H9 (cell line): Measurements from ENCODE around the gene ITPR2. TPM values are rescaled to one million over a fixed set of nuclear protein-coding genes. Genes with fewer than 3 reads are reported as not detected.

Source experiments
- DNase-seq: peaks from one replicate; pipeline ENCODE4 v3.0.0-alpha.2; 2017
- H2AFZ ChIP-seq: one replicate; pipeline ENCODE4 v1.6.1; 2013; ENCODE audit warnings: mild to moderate bottlenecking, low read length, control low read depth, moderate library complexity
- H2AK5ac ChIP-seq: 2 replicates; pipeline ENCODE4 v1.6.1; 2013; ENCODE audit warnings: low read length, control low read depth, mixed read lengths; ENCODE audit not compliant: insufficient read length
- H2BK120ac ChIP-seq: one replicate; pipeline ENCODE4 v1.6.1; 2013; ENCODE audit warnings: low read depth, mild to moderate bottlenecking, low read length, control low read depth, inconsistent platforms; ENCODE audit not compliant: poor library complexity, severe bottlenecking
- H2BK12ac ChIP-seq: 2 replicates; pipeline ENCODE4 v1.6.1; 2013; ENCODE audit warnings: low read length, control low read depth, mixed read lengths, low read depth; ENCODE audit not compliant: insufficient read length
- H2BK15ac ChIP-seq: 2 replicates; pipeline ENCODE4 v1.6.1; 2013; ENCODE audit warnings: low read depth, low read length, control low read depth
- H2BK20ac ChIP-seq: one replicate; pipeline ENCODE4 v1.6.1; 2013; ENCODE audit warnings: low read depth, mild to moderate bottlenecking, low read length, control low read depth, inconsistent platforms; ENCODE audit not compliant: poor library complexity, severe bottlenecking
- H2BK5ac ChIP-seq: 2 replicates; pipeline ENCODE4 v1.6.1; 2013; ENCODE audit warnings: low read length, control low read depth, mixed read lengths; ENCODE audit not compliant: insufficient read length
- H3K14ac ChIP-seq: 2 replicates; pipeline ENCODE4 v1.6.1; 2013; ENCODE audit warnings: low read length, control low read depth; ENCODE audit not compliant: insufficient read depth
- H3K18ac ChIP-seq: 2 replicates; pipeline ENCODE4 v1.6.1; 2013; ENCODE audit warnings: low read depth, mild to moderate bottlenecking, mixed read lengths, low read length, control low read depth; ENCODE audit not compliant: insufficient read length
- H3K23ac ChIP-seq: 2 replicates; pipeline ENCODE4 v1.6.1; 2013; ENCODE audit warnings: low read length, control low read depth, mixed read lengths, low read depth; ENCODE audit not compliant: insufficient read length
- H3K23me2 ChIP-seq: 2 replicates; pipeline ENCODE4 v1.6.1; 2013; ENCODE audit warnings: low read depth, mild to moderate bottlenecking, mixed read lengths, low read length, control low read depth; ENCODE audit not compliant: insufficient read length, poor library complexity, severe bottlenecking
- H3K27ac ChIP-seq: 2 replicates; pipeline ENCODE4 v1.5.1; 2013; ENCODE audit warnings: low read length, control low read depth, mixed read lengths, low read depth; ENCODE audit not compliant: insufficient read length
- H3K27me3 ChIP-seq: 2 replicates; pipeline ENCODE4 v1.6.1; 2013; ENCODE audit warnings: low read length, control low read depth, inconsistent platforms; ENCODE audit not compliant: insufficient read depth
- H3K4ac ChIP-seq: 2 replicates; pipeline ENCODE4 v1.6.1; 2013; ENCODE audit warnings: low read depth, mild to moderate bottlenecking, control low read depth, inconsistent platforms, low read length, moderate library complexity
- H3K4me1 ChIP-seq: 2 replicates; pipeline ENCODE4 v1.6.1; 2013; ENCODE audit warnings: low read length, control low read depth, inconsistent platforms; ENCODE audit not compliant: insufficient read depth
- H3K4me2 ChIP-seq: 2 replicates; pipeline ENCODE4 v1.6.1; 2013; ENCODE audit warnings: low read length, control low read depth, mixed read lengths; ENCODE audit not compliant: insufficient read length, insufficient read depth
- H3K56ac ChIP-seq: 2 replicates; pipeline ENCODE4 v1.6.1; 2013; ENCODE audit warnings: low read depth, mild to moderate bottlenecking, mixed read lengths, low read length, control low read depth; ENCODE audit not compliant: insufficient read length
- H3K79me1 ChIP-seq: 2 replicates; pipeline ENCODE4 v1.6.1; 2013; ENCODE audit warnings: low read depth, mild to moderate bottlenecking, moderate library complexity, low read length, control low read depth, inconsistent platforms; ENCODE audit not compliant: insufficient read depth, poor library complexity, severe bottlenecking
- H3K79me2 ChIP-seq: 2 replicates; pipeline ENCODE4 v1.6.1; 2013; ENCODE audit warnings: low read length, control low read depth, inconsistent platforms; ENCODE audit not compliant: insufficient read depth
- H3K9ac ChIP-seq: 2 replicates; pipeline ENCODE4 v1.6.1; 2013; ENCODE audit warnings: low read length, control low read depth, mixed read lengths; ENCODE audit not compliant: insufficient read length; ENCODE audit errors: extremely low read depth
- H3K9me3 ChIP-seq: one replicate; pipeline ENCODE4 v1.6.1; 2013; ENCODE audit warnings: low read depth, low read length, inconsistent platforms; ENCODE audit not compliant: control insufficient read depth
- H3T11ph ChIP-seq: one replicate; pipeline ENCODE4 v1.6.1; 2013; ENCODE audit warnings: mild to moderate bottlenecking, low read length, control low read depth, inconsistent platforms
- H4K20me1 ChIP-seq: one replicate; pipeline ENCODE4 v1.6.1; 2013; ENCODE audit not compliant: control insufficient read depth, insufficient read length, insufficient read depth
- H4K5ac ChIP-seq: 2 replicates; pipeline ENCODE4 v1.6.1; 2013; ENCODE audit warnings: low read depth, mild to moderate bottlenecking, mixed read lengths, low read length, control low read depth; ENCODE audit not compliant: insufficient read length
- H4K8ac ChIP-seq: replicated peaks from 2 replicates; pipeline ENCODE4 v1.6.1; 2013; ENCODE audit warnings: low read length, control low read depth, mixed read lengths, low read depth; ENCODE audit not compliant: insufficient read length
- H4K91ac ChIP-seq: 2 replicates; pipeline ENCODE4 v1.6.1; 2013; ENCODE audit warnings: low read depth, mild to moderate bottlenecking, moderate library complexity, mixed read lengths, low read length, control low read depth; ENCODE audit not compliant: insufficient read length
- H3K27ac Mint-ChIP-seq, 3 experiments: 2 replicates in 2 of 3; 3 replicates in 1 of 3; pipeline ENCODE4 v1.8.0; 2020 to 2021; ENCODE audit warnings: mixed read lengths in 3 of 3, mild to moderate bottlenecking in 1 of 3, moderate library complexity in 1 of 3
- H3K27me3 Mint-ChIP-seq: 2 replicates; pipeline ENCODE4 v1.8.0; 2021; ENCODE audit warnings: low read depth, mild to moderate bottlenecking, moderate library complexity, mixed read lengths
- H3K36me3 Mint-ChIP-seq, 3 experiments: 2 replicates in 2 of 3; 3 replicates in 1 of 3; pipeline ENCODE4 v1.8.0; 2020 to 2021; ENCODE audit warnings: low read depth in 3 of 3, mixed read lengths in 3 of 3; ENCODE audit not compliant: insufficient read depth in 1 of 3
- H3K4me1 Mint-ChIP-seq, 2 experiments: 2 replicates each; pipeline ENCODE4 v1.8.0; 2020; ENCODE audit warnings: mixed read lengths in 2 of 2
- H3K4me3 Mint-ChIP-seq, 2 experiments: 2 replicates in 1 of 2; 3 replicates in 1 of 2; pipeline ENCODE4 v1.8.0; 2020 to 2021; ENCODE audit warnings: mild to moderate bottlenecking in 2 of 2, mixed read lengths in 2 of 2, moderate library complexity in 1 of 2
- H3K9me3 Mint-ChIP-seq, 2 experiments: 2 replicates in 1 of 2; 3 replicates in 1 of 2; pipeline ENCODE4 v1.8.0; 2020; ENCODE audit warnings: mild to moderate bottlenecking in 2 of 2, mixed read lengths in 2 of 2, moderate library complexity in 1 of 2
- CTCF ChIP-seq: fragments of 200-600 bp; sonication (generic); conservative IDR thresholded peaks from 3 replicates; pipeline ENCODE4 v1.8.0; 2021; ENCODE audit warnings: antibody characterized with exemption, mild to moderate bottlenecking
- WGBS: extraction: QIAGEN DNeasy Blood & Tissue Kit; methylation state at CpG from one replicate; pipeline ENCODE4 v1.1.7; 2013; ENCODE audit warnings: missing lambda C conversion rate, low lambda C conversion rate, mixed read lengths; ENCODE audit not compliant: insufficient read length; ENCODE audit errors: extremely low coverage; 5-methylcytosine and 5-hydroxymethylcytosine counted together
- total RNA-seq: library from RNA; stranded (reverse); gene quantifications from 2 replicates; pipeline ENCODE4 v1.2.1, GENCODE V29; 2021

The ITPR2 gene
- total RNA-seq, 1 experiment from 2014 or later = 14.8 TPM

- H3K23me2 ChIP-seq = no peaks in the 10 kb centered on the region
- no peak overlapping the region for H3K23ac ChIP-seq
- Mint-ChIP-seq H3K9me3 (no peaks in the 10 kb centered on the region), H3K36me3 (no peaks in the 10 kb centered on the region), H3K4me3 (no peak overlapping the region), H3K4me1 (peaks cover 0 to 4% of the 10 kb centered on the region in 2 experiments; a peak in 1 of 4 replicates), H3K27ac (no peak overlapping the region), H3K27me3 (no peaks in the 10 kb centered on the region; the same call in 1 of the 2 replicates)
- no CpG with 5 or more reads among the region's 2 CpGs for WGBS
- H3K56ac ChIP-seq = no peak overlapping the region
- H3K4me2 ChIP-seq = no peak overlapping the region
- no peak overlapping the region for H2BK20ac ChIP-seq
- H3T11ph ChIP-seq = no peak overlapping the region
- no peak for DNase-seq
- H3K27ac ChIP-seq = no peak overlapping the region
- H4K8ac ChIP-seq = no peak overlapping the region
- H3K4ac ChIP-seq = no peak overlapping the region
- no peaks in the 10 kb centered on the region for H3K4me1 ChIP-seq
- H2BK12ac ChIP-seq = no peak overlapping the region
- no peak overlapping the region for H2AK5ac ChIP-seq
- no peak overlapping the region for H3K14ac ChIP-seq
- no peaks in the 10 kb centered on the region for H3K79me1 ChIP-seq
- no peak overlapping the region for H4K5ac ChIP-seq
- H3K9ac ChIP-seq = no peak overlapping the region
- H3K18ac ChIP-seq = no peak overlapping the region
- no peak overlapping the region for H2BK15ac ChIP-seq
- no peaks in the 10 kb centered on the region for H3K79me2 ChIP-seq
- H3K9me3 ChIP-seq = no peaks in the 10 kb centered on the region
- no peak overlapping the region for H4K91ac ChIP-seq
- TF ChIP-seq CTCF = no peak
- H2BK5ac ChIP-seq = no peak overlapping the region
- H2BK120ac ChIP-seq = no peak overlapping the region
- no peaks in the 10 kb centered on the region for H3K27me3 ChIP-seq
- H2AFZ ChIP-seq = no peak overlapping the region
- H4K20me1 ChIP-seq = no peaks in the 10 kb centered on the region
Observed at GRCh38 chr12:26290565-26290964, 542.4 kb downstream of the ITPR2 start.
